D341Med (cell line): Measurements from ENCODE around the gene PREP.

ENCODE experiments used
- DNase-seq: peaks from one replicate; pipeline ENCODE4 v3.0.0; 2012; ENCODE audit warnings: low spot score

Gene PREP

GRCh38 chr6:105397987-105398386 lies 4.9 kb downstream of the PREP start:
- DNase-seq: no peak

GRCh38 chr6:105391705-105392104 lies 11.2 kb downstream of the PREP start:
- DNase-seq: no peak

- DNase-seq: no peak
Measured at GRCh38 chr6:105389543-105389942, 13.3 kb downstream of the PREP start.

- no peak for DNase-seq
Measured at GRCh38 chr6:105388392-105388791, 14.5 kb downstream of the PREP start.

- DNase-seq: no peak
Measured at GRCh38 chr6:105384004-105384403, 18.9 kb downstream of the PREP start.

GRCh38 chr6:105382958-105383357 lies 19.9 kb downstream of the PREP start:
- no peak for DNase-seq

GRCh38 chr6:105382496-105382895 lies 20.4 kb downstream of the PREP start:
- DNase-seq: no peak

GRCh38 chr6:105380634-105381033 lies 22.2 kb downstream of the PREP start:
- DNase-seq: no peak

- no peak for DNase-seq
Measured at GRCh38 chr6:105375797-105376196, 27.1 kb downstream of the PREP start.

GRCh38 chr6:105374010-105374420 lies 28.9 kb downstream of the PREP start:
- DNase-seq: no peak

- DNase-seq: no peak
Measured at GRCh38 chr6:105373481-105373880, 29.4 kb downstream of the PREP start.

GRCh38 chr6:105372849-105373182 lies 30.1 kb downstream of the PREP start:
- DNase-seq: no peak

- no peak for DNase-seq
Measured at GRCh38 chr6:105372142-105372848, 30.6 kb downstream of the PREP start.

GRCh38 chr6:105370351-105370750 lies 32.5 kb downstream of the PREP start:
- no peak for DNase-seq

GRCh38 chr6:105369145-105369544 lies 33.7 kb downstream of the PREP start:
- no peak for DNase-seq

- DNase-seq: no peak
Measured at GRCh38 chr6:105364243-105364642, 38.6 kb downstream of the PREP start.

GRCh38 chr6:105363100-105363754 lies 39.7 kb downstream of the PREP start:
- peak; percentile 51 for DNase-seq

- no peak for DNase-seq
Measured at GRCh38 chr6:105359419-105360370, 43.2 kb downstream of the PREP start.

- DNase-seq: no peak
Measured at GRCh38 chr6:105357165-105357564, 45.7 kb downstream of the PREP start.

GRCh38 chr6:105352037-105352617 lies 50.8 kb downstream of the PREP start:
- DNase-seq: no peak

- no peak for DNase-seq
Measured at GRCh38 chr6:105348897-105349296, 54.0 kb downstream of the PREP start.

GRCh38 chr6:105346052-105346451 lies 56.8 kb downstream of the PREP start:
- DNase-seq: no peak
